DMS 273 treated with DMSO at 0.1 percent for 48 hours (cell line): Measurements from ENCODE around the gene TFR2.
A peak's percentile ranks its signal among the peaks of the same experiment; 100 is the strongest.
"Not testable (repeated sequence)": the region's sequence is repeated elsewhere in the genome, so short reads cannot be mapped to it uniquely, and the experiment has no call there.

Experiments
- DNase-seq: peaks from one replicate; lab custom pipeline; 2025; lab: John Stamatoyannopoulos, UW

The TFR2 gene

GRCh38 chr7:100678291-100678984 is 37.1 kb upstream of the TFR2 start:
- no peak for DNase-seq

- no peak for DNase-seq
Observed at GRCh38 chr7:100677308-100678267, 36.2 kb upstream of the TFR2 start.

DNA sequence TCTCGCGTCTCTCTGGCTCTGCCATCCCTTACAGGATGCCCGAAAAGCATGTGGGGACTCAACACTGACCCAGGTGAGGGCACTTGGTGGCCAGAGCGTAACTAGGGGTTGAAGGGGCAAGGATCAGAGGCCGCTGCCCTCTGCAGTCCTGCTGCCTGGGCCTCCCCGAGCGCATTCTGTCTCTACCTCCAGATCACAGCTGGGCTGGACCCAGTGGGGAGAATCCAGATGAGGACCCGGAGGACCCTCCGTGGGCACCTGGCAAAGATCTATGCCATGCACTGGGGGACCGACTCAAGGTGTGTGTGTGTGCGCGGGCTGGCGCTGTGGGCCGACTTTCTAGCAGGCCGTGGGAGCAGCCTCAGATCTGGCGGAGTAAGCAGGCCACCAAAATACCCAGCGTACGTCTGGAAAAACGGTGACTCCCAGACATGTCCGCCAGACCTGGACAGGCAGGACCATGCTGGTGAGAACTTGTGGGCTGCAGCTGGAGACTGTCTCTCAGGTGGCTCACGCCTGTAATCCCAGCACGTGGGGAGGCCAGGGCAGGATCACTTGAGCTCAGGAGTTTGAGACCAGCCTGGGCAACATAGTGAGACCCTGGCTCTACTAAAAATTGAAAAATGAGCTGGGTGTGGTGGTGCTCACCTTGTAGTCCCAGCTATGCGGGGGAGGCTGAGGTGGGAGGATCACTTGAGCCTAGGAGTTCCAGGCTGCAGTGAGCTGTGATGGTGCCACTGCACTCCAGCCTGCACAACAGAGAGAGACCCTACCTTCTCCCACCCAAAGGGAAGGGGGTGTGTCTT is 35.4 kb upstream of the TFR2 start:
- DNase-seq, result no peak

- no peak for DNase-seq
Observed at GRCh38 chr7:100675581-100676350, 34.4 kb upstream of the TFR2 start.

GRCh38 chr7:100675105-100675451 is 33.7 kb upstream of the TFR2 start:
- no peak for DNase-seq

DNA sequence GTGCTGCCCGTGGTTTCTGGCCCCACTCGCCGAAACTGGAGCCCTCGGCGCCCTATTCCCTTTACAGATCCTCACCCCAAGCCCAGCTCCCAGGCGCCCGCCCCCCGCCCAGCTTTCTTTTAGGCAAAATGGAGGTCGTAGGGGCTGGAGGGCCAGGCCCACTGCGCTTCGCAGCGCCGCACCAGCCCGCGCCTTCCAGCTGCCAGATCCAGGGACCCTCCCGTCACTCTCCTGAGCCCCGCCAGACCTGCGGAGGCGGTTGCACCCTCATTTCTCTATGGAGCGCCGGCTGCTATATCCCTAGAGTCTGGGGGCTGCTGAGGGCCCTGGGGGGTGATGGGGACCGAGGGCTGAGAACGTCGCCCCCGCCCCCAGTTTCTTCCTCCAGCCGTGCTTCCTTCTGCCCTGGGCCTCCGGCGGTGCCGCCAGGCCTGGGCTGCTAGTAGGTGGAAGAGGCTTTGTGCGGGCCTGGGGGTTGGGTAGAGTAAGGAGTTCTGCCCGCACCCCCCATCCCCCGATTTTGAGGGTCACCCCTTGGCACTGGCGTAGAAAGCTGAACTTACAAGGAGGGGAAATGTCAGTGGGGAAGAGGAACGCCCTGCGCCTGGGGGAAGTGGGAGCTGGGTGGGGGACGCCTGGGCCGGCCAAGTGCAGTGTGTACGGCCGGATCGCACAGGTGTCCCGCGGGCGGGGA is 33.2 kb upstream of the TFR2 start:
- no peak for DNase-seq

DNA sequence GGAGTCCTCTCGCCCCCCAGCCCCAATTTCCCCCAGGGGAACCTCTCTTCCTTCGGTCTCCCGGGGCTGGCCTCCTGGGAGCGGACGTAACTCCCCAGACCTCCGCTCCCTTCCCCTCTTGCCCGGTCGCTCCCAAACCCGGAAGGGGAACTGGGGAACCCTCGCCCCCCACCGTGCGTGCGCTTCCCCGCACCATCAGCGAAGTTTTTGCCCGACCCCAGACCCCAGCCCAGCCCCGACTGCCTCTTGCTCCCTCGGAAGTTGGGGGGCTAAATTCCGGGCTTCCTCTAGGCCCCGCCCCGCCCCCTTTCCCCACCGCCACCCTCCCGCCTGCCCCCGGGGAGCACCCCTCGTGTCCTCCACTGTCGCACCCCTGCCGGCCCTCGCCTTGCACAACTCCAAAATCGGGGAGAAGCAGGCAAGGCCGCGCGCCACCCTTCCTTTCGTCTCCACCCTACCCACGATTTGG is 32.6 kb upstream of the TFR2 start:
- no peak for DNase-seq

- DNase-seq, result peak; percentile 96
Observed at GRCh38 chr7:100673302-100673941, 32.1 kb upstream of the TFR2 start, which contains the start of gene GNB2. TSS of gene GNB2 (plus strand) at chr7:100673740. CDS start at chr7:100676266, 2,526 bp downstream.

- no peak for DNase-seq
Observed at GRCh38 chr7:100671353-100672327, 30.3 kb upstream of the TFR2 start.

GRCh38 chr7:100670074-100670473 is 28.7 kb upstream of the TFR2 start:
- no peak for DNase-seq

GRCh38 chr7:100669106-100669505 is 27.8 kb upstream of the TFR2 start:
- not testable (repeated sequence) for DNase-seq

- no peak for DNase-seq
Observed at GRCh38 chr7:100668069-100668449, 26.7 kb upstream of the TFR2 start.

GRCh38 chr7:100667331-100668068 is 26.1 kb upstream of the TFR2 start:
- DNase-seq, result no peak

DNA sequence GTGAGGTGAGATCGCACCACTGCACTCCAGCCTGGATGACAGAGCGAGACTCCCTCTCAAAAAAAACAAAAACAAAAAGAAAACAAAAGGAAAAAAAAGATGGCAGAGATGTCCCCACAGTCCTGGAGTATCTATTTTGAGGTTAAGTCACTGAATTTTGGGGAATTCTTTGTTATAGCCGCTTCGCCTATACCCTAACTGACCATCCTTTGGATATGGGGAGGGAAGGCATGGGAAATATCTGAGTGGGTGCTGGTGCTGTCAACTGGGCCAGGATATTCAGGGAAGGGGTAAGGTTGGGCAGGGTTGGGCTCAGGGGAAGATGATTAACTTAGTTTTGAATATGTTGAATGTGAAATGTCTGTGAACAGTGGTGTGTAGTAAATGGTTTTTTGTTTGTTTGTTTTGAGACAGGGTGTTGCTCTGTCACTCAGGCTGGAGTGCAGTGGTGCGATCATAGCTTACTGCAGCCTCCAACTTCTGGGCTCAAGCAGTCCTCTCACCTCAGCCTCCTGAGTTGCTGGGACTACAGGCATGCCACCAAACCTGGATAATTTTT is 23.9 kb upstream of the TFR2 start:
- no peak for DNase-seq

GRCh38 chr7:100662194-100662776 is 20.9 kb upstream of the TFR2 start:
- not testable (repeated sequence) for DNase-seq

- no peak for DNase-seq
Observed at GRCh38 chr7:100655908-100656674, 14.7 kb upstream of the TFR2 start, which contains the start of gene ACTL6B. TSS of gene ACTL6B (minus strand) at chr7:100656448. CDS start at chr7:100656354, 94 bp downstream.
